ENCODE data around the gene ANP32B.
"Not testable (repeated sequence)": the region's sequence is repeated elsewhere in the genome, so short reads cannot be mapped to it uniquely, and the experiment has no call there.

ANP32B gene

DNA sequence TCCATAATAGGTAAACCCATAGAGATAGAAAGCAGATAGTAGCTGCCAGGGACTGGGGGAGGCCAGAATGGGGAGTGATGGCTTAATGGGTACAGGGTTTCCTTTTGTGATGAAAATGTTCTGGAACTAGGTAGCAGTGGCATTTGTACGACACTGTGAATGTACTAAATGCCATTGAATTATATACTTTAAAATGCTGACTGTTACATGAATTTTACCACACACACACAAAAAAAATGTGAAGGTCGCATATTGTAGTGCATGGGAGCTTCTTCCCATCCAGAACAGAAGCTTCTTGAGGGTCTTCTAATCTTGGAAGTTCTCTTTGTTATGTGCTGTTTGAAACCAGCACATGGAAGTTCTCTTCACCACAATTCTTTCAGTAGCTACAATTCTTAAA lies 19.9 kb upstream of the ANP32B start:
- no CpG with 5 or more reads among the region's 2 CpGs for WGBS (ENCODE audit: insufficient coverage, insufficient read length)
- Histone ChIP-seq H3K36me3 (ENCODE audit: control insufficient read depth, insufficient read depth, low read length) (no peaks in the 10 kb centered on the region), H3K4me3 (ENCODE audit: low read length) (no peak overlapping the region), H3K9me3 (ENCODE audit: control insufficient read depth, insufficient read depth, low read length) (no peaks in the 10 kb centered on the region), H3K27ac (ENCODE audit: low read length) (no peak overlapping the region), H3K4me1 (ENCODE audit: control insufficient read depth, insufficient read depth, low read length) (no peaks in the 10 kb centered on the region), H3K27me3 (ENCODE audit: control insufficient read depth, insufficient read depth, low read length) (peaks cover 1% of the 10 kb centered on the region; the same call in 1 of the 2 replicates)
- no peak for DNase-seq (ENCODE audit: low read depth, low spot score)

DNA sequence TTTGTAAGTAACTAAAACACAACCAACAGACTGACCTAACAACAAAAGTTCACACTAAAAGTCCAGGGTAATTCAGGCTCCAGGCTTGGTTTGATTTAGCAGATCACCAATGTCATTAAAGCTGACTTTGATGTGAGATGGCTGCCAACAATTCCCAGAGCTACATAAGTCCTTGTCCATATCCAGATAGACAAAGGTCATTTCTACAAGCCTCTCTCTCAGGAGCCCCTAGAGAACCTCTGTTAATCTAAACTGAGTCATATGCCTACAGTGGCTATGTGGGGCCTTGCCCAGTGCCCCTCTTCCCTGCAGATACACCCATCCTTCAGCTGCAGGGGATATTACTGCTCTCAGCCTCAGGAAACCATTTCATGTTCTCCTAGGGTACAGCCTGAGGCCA lies 18.2 kb upstream of the ANP32B start:
- DNase-seq (ENCODE audit: low read depth, low spot score), result no peak
- H3K9me3 ChIP-seq (ENCODE audit: control insufficient read depth, insufficient read depth, low read length), result no peaks in the 10 kb centered on the region
- no peaks in the 10 kb centered on the region for H3K4me1 ChIP-seq (ENCODE audit: control insufficient read depth, insufficient read depth, low read length)
- no peak overlapping the region for H3K4me3 ChIP-seq (ENCODE audit: low read length)
- no peaks in the 10 kb centered on the region for H3K36me3 ChIP-seq (ENCODE audit: control insufficient read depth, insufficient read depth, low read length)
- H3K27ac ChIP-seq (ENCODE audit: low read length), result no peak overlapping the region
- H3K27me3 ChIP-seq (ENCODE audit: control insufficient read depth, insufficient read depth, low read length), result 0 out of 2 replicates have a peak, but pooled peaks cover 3% of the 10 kb centered on the region

DNA sequence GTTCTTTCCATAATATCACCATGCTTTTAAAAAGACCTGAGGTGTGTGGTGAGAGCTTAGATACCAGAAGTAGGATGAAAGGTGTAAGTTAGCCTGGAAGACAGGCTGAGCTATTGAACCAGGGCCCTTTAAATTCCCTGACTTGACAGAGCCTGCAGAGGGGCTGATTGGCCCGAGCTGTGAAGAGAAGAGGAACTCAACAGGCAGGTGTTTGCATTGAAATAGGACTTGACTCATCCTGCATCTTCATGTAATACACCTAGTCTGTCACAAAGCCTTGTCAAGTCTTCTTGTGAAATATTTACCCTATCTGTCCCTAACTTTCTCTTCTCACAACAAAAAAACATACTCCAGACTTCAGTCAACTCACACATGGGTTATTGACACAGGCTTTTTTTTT lies 16.6 kb upstream of the ANP32B start:
- Histone ChIP-seq H3K9me3 (ENCODE audit: control insufficient read depth, insufficient read depth, low read length) (no peaks in the 10 kb centered on the region), H3K4me1 (ENCODE audit: control insufficient read depth, insufficient read depth, low read length) (no peaks in the 10 kb centered on the region), H3K36me3 (ENCODE audit: control insufficient read depth, insufficient read depth, low read length) (no peaks in the 10 kb centered on the region), H3K27me3 (ENCODE audit: control insufficient read depth, insufficient read depth, low read length) (0 out of 2 replicates have a peak, but pooled peaks cover 3% of the 10 kb centered on the region), H3K4me3 (ENCODE audit: low read length) (no peak overlapping the region), H3K27ac (ENCODE audit: low read length) (no peak overlapping the region)
- no peak for DNase-seq (ENCODE audit: low read depth, low spot score)
- WGBS (ENCODE audit: insufficient coverage, insufficient read length), result no CpG with 5 or more reads among the region's 1 CpG

DNA sequence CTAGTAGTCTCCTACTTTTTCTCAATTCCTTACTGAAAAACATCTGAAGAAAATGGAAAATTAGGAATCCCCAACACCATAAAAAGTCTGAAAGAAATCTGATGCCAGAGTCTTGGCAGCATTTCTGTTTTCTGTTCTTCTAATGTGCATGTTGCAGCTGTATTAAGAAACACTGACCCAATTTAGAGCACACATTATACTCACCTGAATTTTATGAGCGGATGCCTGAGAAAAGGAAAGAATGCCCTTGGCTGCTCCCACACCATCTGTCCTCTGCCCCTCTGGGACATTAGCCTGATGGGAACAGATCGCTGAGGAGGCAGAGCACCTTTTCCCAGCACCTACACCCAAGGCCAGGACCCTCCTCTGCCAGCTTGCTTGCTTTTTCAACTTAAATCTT lies 14.1 kb upstream of the ANP32B start:
- Histone ChIP-seq H3K9me3 (ENCODE audit: control insufficient read depth, insufficient read depth, low read length) (no peaks in the 10 kb centered on the region), H3K4me3 (ENCODE audit: low read length) (no peak overlapping the region), H3K4me1 (ENCODE audit: control insufficient read depth, insufficient read depth, low read length) (no peaks in the 10 kb centered on the region), H3K27ac (ENCODE audit: low read length) (no peak overlapping the region), H3K36me3 (ENCODE audit: control insufficient read depth, insufficient read depth, low read length) (no peaks in the 10 kb centered on the region), H3K27me3 (ENCODE audit: control insufficient read depth, insufficient read depth, low read length) (0 out of 2 replicates have a peak, but pooled peaks cover 3% of the 10 kb centered on the region)
- no CpG with 5 or more reads among the region's 2 CpGs for WGBS (ENCODE audit: insufficient coverage, insufficient read length)
- no peak for DNase-seq (ENCODE audit: low read depth, low spot score)

DNA sequence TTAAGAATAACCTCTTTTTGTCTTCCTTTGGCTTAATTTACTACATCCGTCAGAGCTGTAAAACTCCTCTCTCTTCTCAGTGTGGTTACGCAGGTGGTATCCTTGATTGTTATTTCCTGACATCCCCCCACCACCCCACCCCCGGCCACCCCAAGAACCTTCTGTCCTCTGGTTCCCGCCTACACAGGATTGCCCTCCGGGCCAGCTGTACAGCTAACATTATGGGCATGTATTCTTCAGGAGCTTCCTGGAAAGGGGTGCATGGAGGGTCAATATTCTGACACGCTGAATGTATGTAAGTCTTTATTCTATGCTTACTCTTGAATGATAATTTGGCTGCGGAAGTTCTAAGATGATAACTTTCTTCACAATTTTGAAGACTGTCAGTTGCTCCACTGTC lies 13.0 kb upstream of the ANP32B start:
- H3K4me3 ChIP-seq (ENCODE audit: low read length), result no peak overlapping the region
- H3K4me1 ChIP-seq (ENCODE audit: control insufficient read depth, insufficient read depth, low read length), result no peaks in the 10 kb centered on the region
- no peak overlapping the region for H3K27ac ChIP-seq (ENCODE audit: low read length)
- no CpG with 5 or more reads among the region's 7 CpGs for WGBS (ENCODE audit: insufficient coverage, insufficient read length)
- no peak for DNase-seq (ENCODE audit: low read depth, low spot score)
- H3K27me3 ChIP-seq (ENCODE audit: control insufficient read depth, insufficient read depth, low read length), result 0 out of 2 replicates have a peak, but pooled peaks cover 2% of the 10 kb centered on the region
- H3K36me3 ChIP-seq (ENCODE audit: control insufficient read depth, insufficient read depth, low read length), result no peaks in the 10 kb centered on the region
- no peaks in the 10 kb centered on the region for H3K9me3 ChIP-seq (ENCODE audit: control insufficient read depth, insufficient read depth, low read length)

DNA sequence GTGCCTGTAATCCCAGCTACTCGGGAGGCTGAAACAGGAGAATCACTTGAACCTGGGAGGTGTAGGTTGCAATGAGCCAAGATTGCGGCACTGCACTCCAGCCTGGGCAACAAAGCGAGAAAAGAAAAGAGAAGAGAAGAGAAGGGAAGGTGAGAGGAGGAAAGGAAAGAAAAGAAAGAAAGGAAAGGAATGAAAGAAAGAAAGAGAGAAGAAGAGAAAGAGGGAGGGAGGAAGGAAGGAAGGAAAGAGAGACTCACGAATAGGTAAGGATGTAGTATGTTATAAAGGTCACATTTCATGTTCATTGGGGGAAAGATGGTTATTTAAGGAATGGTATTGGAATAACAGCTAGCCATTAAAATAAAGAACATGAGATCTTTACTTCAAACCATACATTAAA lies 10.4 kb upstream of the ANP32B start:
- Histone ChIP-seq H3K27me3 (ENCODE audit: control insufficient read depth, insufficient read depth, low read length) (peaks cover 5% of the 10 kb centered on the region), H3K4me3 (ENCODE audit: low read length) (no peak overlapping the region), H3K9me3 (ENCODE audit: control insufficient read depth, insufficient read depth, low read length) (no peaks in the 10 kb centered on the region), H3K4me1 (ENCODE audit: control insufficient read depth, insufficient read depth, low read length) (no peaks in the 10 kb centered on the region), H3K27ac (ENCODE audit: low read length) (no peak overlapping the region), H3K36me3 (ENCODE audit: control insufficient read depth, insufficient read depth, low read length) (no peaks in the 10 kb centered on the region)
- 100% methylated on average over 1 of the region's 4 CpGs for WGBS (ENCODE audit: insufficient coverage, insufficient read length)
- no peak for DNase-seq (ENCODE audit: low read depth, low spot score)

DNA sequence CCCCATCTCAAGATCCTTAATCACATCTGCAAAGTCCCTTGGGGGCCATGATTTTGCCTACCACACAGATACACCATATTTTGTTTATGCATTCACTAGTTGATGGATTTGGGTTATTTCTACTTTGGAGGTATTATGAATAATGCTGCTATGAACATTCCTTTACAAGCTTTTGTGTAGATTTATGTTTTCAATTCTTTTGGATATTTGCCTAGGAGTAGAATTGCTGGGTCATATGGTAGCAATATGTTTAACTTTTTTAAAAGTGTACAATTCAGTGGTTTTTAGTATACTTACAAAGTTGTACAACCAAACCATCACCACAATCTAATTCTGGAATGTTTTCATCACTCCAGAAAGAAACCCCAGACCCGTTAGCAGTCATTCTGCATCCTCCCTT lies 7.8 kb upstream of the ANP32B start:
- Histone ChIP-seq H3K27me3 (ENCODE audit: control insufficient read depth, insufficient read depth, low read length) (peaks cover 21% of the 10 kb centered on the region), H3K27ac (ENCODE audit: low read length) (no peak overlapping the region), H3K4me1 (ENCODE audit: control insufficient read depth, insufficient read depth, low read length) (no peaks in the 10 kb centered on the region), H3K4me3 (ENCODE audit: low read length) (no peak overlapping the region), H3K36me3 (ENCODE audit: control insufficient read depth, insufficient read depth, low read length) (no peaks in the 10 kb centered on the region), H3K9me3 (ENCODE audit: control insufficient read depth, insufficient read depth, low read length) (no peaks in the 10 kb centered on the region)
- no peak for DNase-seq (ENCODE audit: low read depth, low spot score)
- WGBS (ENCODE audit: insufficient coverage, insufficient read length), result no CpG with 5 or more reads among the region's 1 CpG

DNA sequence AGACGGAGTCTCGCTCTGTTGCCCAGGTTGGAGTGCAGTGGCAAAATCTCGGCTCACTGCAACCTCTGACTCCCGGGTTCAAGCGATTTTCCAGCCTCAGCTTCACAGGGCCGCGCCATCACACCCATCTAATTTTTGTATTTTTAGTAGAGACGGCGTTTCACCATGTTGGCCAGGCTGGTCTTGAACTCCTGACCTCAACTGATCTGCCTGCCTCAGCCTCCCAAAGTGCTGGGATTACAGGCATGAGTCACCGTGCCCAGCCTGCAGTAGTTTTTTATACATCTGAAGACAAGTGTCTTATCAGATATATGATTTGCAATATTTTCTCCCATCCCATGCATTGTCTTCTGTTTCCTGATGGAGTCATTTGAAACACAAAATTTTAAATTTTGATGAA lies 6.5 kb upstream of the ANP32B start:
- H3K9me3 ChIP-seq (ENCODE audit: control insufficient read depth, insufficient read depth, low read length); H3K4me3 ChIP-seq (ENCODE audit: low read length); H3K4me1 ChIP-seq (ENCODE audit: control insufficient read depth, insufficient read depth, low read length); H3K36me3 ChIP-seq (ENCODE audit: control insufficient read depth, insufficient read depth, low read length); H3K27ac ChIP-seq (ENCODE audit: low read length); DNase-seq (ENCODE audit: low read depth, low spot score): not testable (repeated sequence)
- no CpG with 5 or more reads among the region's 10 CpGs for WGBS (ENCODE audit: insufficient coverage, insufficient read length)
- H3K27me3 ChIP-seq (ENCODE audit: control insufficient read depth, insufficient read depth, low read length), result peaks cover 34% of the 10 kb centered on the region

DNA sequence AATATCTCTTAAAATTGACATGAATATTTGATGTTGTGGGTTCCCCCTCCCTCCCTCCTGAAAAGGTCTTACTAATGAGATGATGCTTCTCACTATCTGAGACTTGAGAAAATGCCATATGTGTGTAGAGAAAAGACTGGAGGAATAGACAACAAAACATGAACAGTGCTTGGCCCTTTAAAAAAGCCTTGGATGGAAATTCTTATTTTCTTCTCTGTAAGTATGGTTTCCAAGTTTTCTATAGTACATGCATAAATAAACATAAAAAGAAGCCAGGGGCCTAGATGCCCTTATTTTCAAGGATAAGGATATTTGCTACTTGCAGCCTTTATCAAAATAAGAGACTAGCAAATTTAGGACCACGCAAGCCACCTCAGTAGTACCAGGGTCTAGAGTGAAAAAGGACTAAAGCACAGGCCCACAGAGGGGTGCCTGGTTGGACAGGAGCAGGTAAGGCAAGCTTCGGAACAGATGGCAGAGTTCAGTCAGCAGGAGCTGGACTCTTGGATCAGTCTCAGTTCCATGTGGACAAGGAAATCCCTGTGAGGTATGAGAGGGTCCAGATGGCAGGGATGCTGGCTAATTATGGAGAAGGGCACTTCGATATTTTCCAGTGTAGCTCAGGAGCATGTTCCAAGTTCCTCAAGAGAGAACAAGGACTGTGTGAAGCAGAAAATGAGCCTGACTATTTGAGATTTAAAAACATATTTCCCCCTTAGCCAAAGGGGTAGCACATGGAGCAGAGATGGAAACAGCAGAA lies 4.6 kb upstream of the ANP32B start:
- WGBS (ENCODE audit: insufficient coverage, insufficient read length), result no CpG with 5 or more reads among the region's 3 CpGs
- DNase-seq (ENCODE audit: low read depth, low spot score), result no peak
- H3K27me3 ChIP-seq (ENCODE audit: control insufficient read depth, insufficient read depth, low read length), result peaks cover 38% of the 10 kb centered on the region
- H3K36me3 ChIP-seq (ENCODE audit: control insufficient read depth, insufficient read depth, low read length), result no peaks in the 10 kb centered on the region
- H3K4me3 ChIP-seq (ENCODE audit: low read length), result no peak overlapping the region
- H3K9me3 ChIP-seq (ENCODE audit: control insufficient read depth, insufficient read depth, low read length), result no peaks in the 10 kb centered on the region
- no peak overlapping the region for H3K27ac ChIP-seq (ENCODE audit: low read length)
- no peaks in the 10 kb centered on the region for H3K4me1 ChIP-seq (ENCODE audit: control insufficient read depth, insufficient read depth, low read length)

DNA sequence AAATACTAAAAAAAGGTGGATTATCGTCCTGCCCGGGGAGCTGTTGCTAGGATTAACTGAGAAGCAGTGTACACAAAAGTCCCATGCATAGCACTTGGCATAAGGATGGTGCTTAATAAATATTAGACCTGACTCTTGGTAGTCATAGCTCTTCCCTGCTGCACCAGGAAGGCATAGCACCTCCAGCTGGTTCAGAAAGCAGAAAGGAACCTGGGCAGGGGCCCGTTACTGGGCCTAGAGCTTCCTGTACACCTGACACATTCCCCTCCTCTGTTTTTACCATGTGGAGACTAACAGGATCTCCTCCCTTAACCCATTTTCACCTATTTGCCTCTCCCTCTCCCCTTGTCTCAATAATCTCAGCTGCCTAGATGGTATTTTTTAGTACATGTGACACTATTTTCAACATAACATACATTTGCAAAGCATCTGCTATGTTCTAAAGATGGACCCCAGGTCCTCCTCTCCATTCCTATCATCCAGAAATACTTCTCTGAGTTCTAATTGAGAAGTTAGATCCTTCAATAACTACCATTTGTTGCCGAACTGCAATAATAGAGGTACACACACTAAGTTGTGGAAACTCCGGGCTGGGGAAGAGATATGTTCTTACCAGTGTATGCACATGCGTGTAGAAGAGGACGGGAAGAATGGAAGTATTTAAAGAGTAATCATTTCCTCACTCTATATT lies 3.2 kb upstream of the ANP32B start:
- no CpG with 5 or more reads among the region's 7 CpGs for WGBS (ENCODE audit: insufficient coverage, insufficient read length)
- no peak overlapping the region for H3K27ac ChIP-seq (ENCODE audit: low read length)

DNA sequence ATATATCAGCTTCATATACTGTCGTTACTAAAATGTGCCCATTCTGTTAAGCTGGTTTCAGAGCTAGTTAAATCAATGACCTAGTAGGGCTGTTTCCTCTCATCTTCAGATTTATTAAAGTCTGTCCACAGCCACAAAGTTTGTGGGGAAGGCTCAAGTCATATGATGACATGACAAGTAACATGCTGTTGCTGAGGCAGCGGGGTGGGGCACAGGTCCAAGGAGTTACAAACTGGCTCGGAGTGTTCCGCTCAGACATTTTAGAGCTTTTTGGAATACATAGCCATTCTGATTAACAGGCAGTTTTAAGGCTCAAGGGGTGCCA lies 2.7 kb upstream of the ANP32B start:
- Histone ChIP-seq H3K4me3 (ENCODE audit: low read length) (no peak overlapping the region), H3K36me3 (ENCODE audit: control insufficient read depth, insufficient read depth, low read length) (no peaks in the 10 kb centered on the region), H3K4me1 (ENCODE audit: control insufficient read depth, insufficient read depth, low read length) (no peaks in the 10 kb centered on the region), H3K27me3 (ENCODE audit: control insufficient read depth, insufficient read depth, low read length) (peaks cover 41% of the 10 kb centered on the region), H3K27ac (ENCODE audit: low read length) (no peak overlapping the region), H3K9me3 (ENCODE audit: control insufficient read depth, insufficient read depth, low read length) (no peaks in the 10 kb centered on the region)
- WGBS (ENCODE audit: insufficient coverage, insufficient read length), result no CpG with 5 or more reads among the region's 4 CpGs
- DNase-seq (ENCODE audit: low read depth, low spot score), result no peak

More for the DNA sequence above, 3.2 kb upstream of the ANP32B start:
- DNase-seq (ENCODE audit: low read depth, low spot score), result no peak
- H3K36me3 ChIP-seq (ENCODE audit: control insufficient read depth, insufficient read depth, low read length), result no peaks in the 10 kb centered on the region
- H3K9me3 ChIP-seq (ENCODE audit: control insufficient read depth, insufficient read depth, low read length), result no peaks in the 10 kb centered on the region
- no peaks in the 10 kb centered on the region for H3K4me1 ChIP-seq (ENCODE audit: control insufficient read depth, insufficient read depth, low read length)
- no peak overlapping the region for H3K4me3 ChIP-seq (ENCODE audit: low read length)
- H3K27me3 ChIP-seq (ENCODE audit: control insufficient read depth, insufficient read depth, low read length), result peaks cover 38% of the 10 kb centered on the region
